KMS-11 (cell line): ENCODE data around the gene NIT2.

Experiments used
- H2AFZ ChIP-seq: fragments of 200-600 bp; sonication (generic); 2 replicates; pipeline ENCODE4 v1.6.1; 2016; ENCODE audit warnings: antibody characterized with exemption, mixed run types, low read depth
- H3K27ac ChIP-seq: fragments of 200-600 bp; sonication (generic); 2 replicates; pipeline ENCODE4 v1.6.1; 2016; ENCODE audit warnings: mild to moderate bottlenecking, mixed run types
- H3K27me3 ChIP-seq: fragments of 200-600 bp; sonication (generic); 2 replicates; pipeline ENCODE4 v1.6.1; 2017; ENCODE audit warnings: mild to moderate bottlenecking, low read depth, mixed run types, moderate library complexity; ENCODE audit not compliant: insufficient read depth
- H3K36me3 ChIP-seq: fragments of 200-600 bp; sonication (generic); 2 replicates; pipeline ENCODE4 v1.6.1; 2017; ENCODE audit warnings: mild to moderate bottlenecking, mixed run types; ENCODE audit not compliant: insufficient read depth
- H3K4me1 ChIP-seq: fragments of 200-600 bp; sonication (generic); 2 replicates; pipeline ENCODE4 v1.6.1; 2016; ENCODE audit warnings: mild to moderate bottlenecking, low read depth, mixed run types; ENCODE audit not compliant: poor library complexity, severe bottlenecking
- H3K4me2 ChIP-seq: fragments of 200-600 bp; sonication (generic); 2 replicates; pipeline ENCODE4 v1.7.0; 2016; ENCODE audit warnings: mild to moderate bottlenecking, mixed run types
- H3K4me3 ChIP-seq: fragments of 200-600 bp; sonication (generic); IDR thresholded peaks from 2 replicates; pipeline ENCODE4 v1.6.1; 2017; ENCODE audit warnings: low read depth, low read length, mixed read lengths; ENCODE audit not compliant: insufficient read depth
- H3K79me2 ChIP-seq: fragments of 200-600 bp; sonication (generic); 2 replicates; pipeline ENCODE4 v1.6.1; 2016; ENCODE audit warnings: low read depth, mixed run types; ENCODE audit not compliant: insufficient read depth
- H3K9ac ChIP-seq: fragments of 200-600 bp; sonication (generic); 2 replicates; pipeline ENCODE4 v1.6.1; 2016; ENCODE audit warnings: mild to moderate bottlenecking, mixed run types
- H4K20me1 ChIP-seq: fragments of 200-600 bp; sonication (generic); 2 replicates; pipeline ENCODE4 v1.6.1; 2016; ENCODE audit warnings: mild to moderate bottlenecking, mixed run types; ENCODE audit not compliant: insufficient read depth
- CTCF ChIP-seq: fragments of 200-600 bp; sonication (generic); conservative IDR thresholded peaks from 2 replicates; pipeline ENCODE4 v1.6.1; 2017; ENCODE audit warnings: low read depth, mild to moderate bottlenecking, antibody characterized with exemption, low read length, moderate library complexity, mixed read lengths

NIT2 gene

DNA sequence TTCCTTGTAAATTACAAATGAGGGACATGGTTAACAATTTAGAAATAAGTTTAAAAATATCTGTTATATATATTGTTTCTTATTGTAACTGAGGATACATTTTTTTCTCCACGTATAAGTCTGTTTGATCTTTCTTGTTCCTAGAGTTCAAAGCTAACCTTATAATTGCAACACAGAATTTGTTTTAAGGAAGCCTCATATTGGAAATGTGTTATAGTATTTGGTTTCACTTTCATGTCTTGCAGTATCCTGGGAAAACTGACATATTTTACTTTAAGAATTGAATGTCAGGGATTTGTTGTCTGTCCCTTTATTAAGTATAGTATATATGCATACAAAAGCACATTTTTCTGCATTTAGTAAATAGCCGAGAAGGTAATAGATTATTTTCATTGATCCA, 23.5 kb upstream of the NIT2 start:
- no peak for TF ChIP-seq CTCF
- Histone ChIP-seq H2AFZ (no peak overlapping the region), H3K36me3 (no peaks in the 10 kb centered on the region), H3K27ac (no peak overlapping the region), H3K9ac (no peak overlapping the region), H4K20me1 (no peaks in the 10 kb centered on the region), H3K4me1 (peaks cover 24% of the 10 kb centered on the region), H3K4me3 (no peak overlapping the region), H3K27me3 (no peaks in the 10 kb centered on the region), H3K4me2 (no peak overlapping the region), H3K79me2 (no peaks in the 10 kb centered on the region)

- H3K27me3 ChIP-seq = no peaks in the 10 kb centered on the region
- TF ChIP-seq CTCF = peak; percentile 81
- no peak overlapping the region for H3K4me2 ChIP-seq
- H3K9ac ChIP-seq = no peak overlapping the region
- no peak overlapping the region for H3K27ac ChIP-seq
- no peaks in the 10 kb centered on the region for H4K20me1 ChIP-seq
- H3K4me3 ChIP-seq = no peak overlapping the region
- H3K4me1 ChIP-seq = peaks cover 9% of the 10 kb centered on the region
- no peaks in the 10 kb centered on the region for H3K79me2 ChIP-seq
- no peaks in the 10 kb centered on the region for H3K36me3 ChIP-seq
- no peak overlapping the region for H2AFZ ChIP-seq
Measured at GRCh38 chr3:100316641-100317069, 17.9 kb upstream of the NIT2 start.

DNA sequence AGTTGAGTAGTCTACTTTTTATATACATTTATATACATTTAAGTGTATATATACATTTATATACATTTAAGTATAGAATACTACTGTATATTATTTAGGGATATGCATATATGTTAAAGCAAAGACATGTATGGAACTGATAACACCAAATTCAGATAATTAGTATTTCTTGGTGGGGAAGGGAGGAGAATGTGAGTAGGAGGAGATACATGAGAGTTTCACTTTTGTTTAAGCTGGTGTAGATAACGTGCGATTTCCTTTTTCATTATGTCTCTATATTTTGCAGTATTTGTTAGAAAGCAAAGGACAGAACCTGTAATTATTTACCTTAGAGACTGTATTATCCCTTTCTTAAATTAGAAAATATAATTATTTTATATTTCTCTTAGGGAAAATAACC, 16.6 kb upstream of the NIT2 start:
- H3K27me3 ChIP-seq = no peaks in the 10 kb centered on the region
- H4K20me1 ChIP-seq = no peaks in the 10 kb centered on the region
- H3K36me3 ChIP-seq = no peaks in the 10 kb centered on the region

DNA sequence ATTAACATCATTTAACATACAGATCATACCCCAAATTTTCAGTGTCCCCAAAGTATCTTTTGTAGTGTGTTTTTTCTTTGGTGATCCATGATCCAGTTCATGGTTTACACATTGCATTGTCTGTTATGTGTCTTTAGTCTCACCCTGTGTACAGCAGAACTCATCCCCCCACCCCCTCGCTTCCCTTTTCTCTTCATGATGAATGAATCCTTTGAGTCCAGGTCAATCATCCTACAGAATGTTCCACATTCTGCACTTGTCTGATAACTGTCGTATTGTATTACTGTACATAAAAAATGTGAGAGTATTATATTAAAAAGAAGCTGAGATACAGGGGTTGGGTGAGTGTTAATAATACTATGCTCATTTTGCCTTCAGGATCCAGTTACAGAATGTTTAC, 14.6 kb upstream of the NIT2 start:
- no peaks in the 10 kb centered on the region for H3K36me3 ChIP-seq
- TF ChIP-seq CTCF = no peak

More for the DNA sequence above, 16.6 kb upstream of the NIT2 start:
- Histone ChIP-seq H3K4me1 (no peaks in the 10 kb centered on the region), H3K4me2 (no peak overlapping the region), H3K9ac (no peak overlapping the region), H3K4me3 (no peak overlapping the region), H2AFZ (no peak overlapping the region), H3K79me2 (no peaks in the 10 kb centered on the region), H3K27ac (no peak overlapping the region)
- TF ChIP-seq CTCF = no peak

More for the DNA sequence above, 14.6 kb upstream of the NIT2 start:
- H4K20me1 ChIP-seq = no peaks in the 10 kb centered on the region
- no peaks in the 10 kb centered on the region for H3K79me2 ChIP-seq
- no peak overlapping the region for H3K4me3 ChIP-seq
- H2AFZ ChIP-seq = no peak overlapping the region
- H3K4me1 ChIP-seq = no peaks in the 10 kb centered on the region
- H3K27me3 ChIP-seq = no peaks in the 10 kb centered on the region
- no peak overlapping the region for H3K9ac ChIP-seq
- no peak overlapping the region for H3K27ac ChIP-seq
- H3K4me2 ChIP-seq = no peak overlapping the region
